Activated T-helper 1 cell treated with anti-CD3 and anti-CD28 coated beads, Interleukin-12 subunit alpha, Interleukin-12 subunit beta, Interleukin-2, Interleukin-4 antibody, amounts not matched to agents 30 ng/mL and 10 ng/mL and 1 ng/mL, durations not matched to agents 14 hours and 24 hours and 36 hours (primary cell): Measurements from ENCODE around the gene NR2C2. TPM values are rescaled to one million over a fixed set of nuclear protein-coding genes. Genes with fewer than 3 reads are reported as not detected.

ENCODE experiments used
- DNase-seq: peaks from one replicate; pipeline ENCODE4 v3.0.0; 2021; ENCODE audit warnings: low spot score
- H3K27ac Mint-ChIP-seq: one replicate; pipeline ENCODE4 v1.8.0; 2021; ENCODE audit warnings: mild to moderate bottlenecking, mixed read lengths
- H3K27me3 Mint-ChIP-seq: one replicate; pipeline ENCODE4 v1.8.0; 2022; ENCODE audit warnings: mild to moderate bottlenecking, moderate library complexity, mixed read lengths; ENCODE audit not compliant: insufficient read depth
- H3K36me3 Mint-ChIP-seq: one replicate; pipeline ENCODE4 v1.8.0; 2021; ENCODE audit warnings: low read depth, mixed read lengths
- H3K4me1 Mint-ChIP-seq: one replicate; pipeline ENCODE4 v1.8.0; 2021; ENCODE audit warnings: low read depth, mixed read lengths
- H3K4me3 Mint-ChIP-seq: one replicate; pipeline ENCODE4 v1.8.0; 2021; ENCODE audit warnings: mild to moderate bottlenecking, moderate library complexity, mixed read lengths
- H3K9me3 Mint-ChIP-seq: one replicate; pipeline ENCODE4 v1.8.0; 2021; ENCODE audit warnings: mixed read lengths
- intact Hi-C: fragments of 100-400 bp; cut with micrococcal nuclease; formaldehyde crosslinking; loops from one replicate; pipeline ENCODE4 v1.15.1; 2024
- total RNA-seq: library from RNA; stranded (reverse); gene quantifications from 2 replicates; pipeline ENCODE4 v1.2.3, GENCODE V29; 2022

The NR2C2 gene
- total RNA-seq, 1 donor from 2014 or later = 50.7 TPM

GRCh38 chr3:15096046-15096445 lies 148.7 kb downstream of the NR2C2 start:
- DNase-seq = no peak
- Mint-ChIP-seq H3K9me3 (no peaks in the 10 kb centered on the region), H3K27me3 (no peaks in the 10 kb centered on the region), H3K36me3 (peaks cover 27% of the 10 kb centered on the region), H3K4me1 (peaks cover 22% of the 10 kb centered on the region), H3K4me3 (no peak overlapping the region), H3K27ac (no peak overlapping the region)
- intact Hi-C loops = loop anchor here (10.0 kb wide), 1 partner anchor 759 kb away; no protein-coding TSS in a partner anchor

GRCh38 chr3:15097891-15098290 lies 150.5 kb downstream of the NR2C2 start:
- peak overlapping the region; percentile 98 for H3K27ac Mint-ChIP-seq
- no peaks in the 10 kb centered on the region for H3K9me3 Mint-ChIP-seq
- peaks cover 22% of the 10 kb centered on the region for H3K4me1 Mint-ChIP-seq
- intact Hi-C loops = loop anchor here (1.0 to 10.0 kb wide), 3 partner anchors 43 to 757 kb away; no protein-coding TSS in a partner anchor
- DNase-seq = peak; percentile 49
- H3K27me3 Mint-ChIP-seq = peaks cover 2% of the 10 kb centered on the region
- H3K4me3 Mint-ChIP-seq = peak overlapping the region; percentile 92
- peaks cover 21% of the 10 kb centered on the region for H3K36me3 Mint-ChIP-seq

Other genes starting within 250 kb of the NR2C2 start
- gene FGD5, start 128.6 kb upstream of the NR2C2 start, total RNA-seq = not detected in 2 replicates
- gene MRPS25, start 117.7 kb downstream of the NR2C2 start, total RNA-seq = 96.5 and 105 TPM in 2 replicates
- 11.7 and 12.5 TPM in 2 replicates for gene RBSN, start 151.6 kb downstream of the NR2C2 start, total RNA-seq